Raji (cell line): ENCODE results near the gene MRPL53.
A peak's percentile ranks its signal among the peaks of the same experiment; 100 is the strongest.

Experiments
- POLR2A ChIP-seq: IDR thresholded peaks from 2 replicates; pipeline ENCODE4 v1.6.1; 2011; ENCODE audit warnings: low read depth, low read length, control low read depth; ENCODE audit not compliant: insufficient read depth

The MRPL53 gene

GRCh38 chr2:74447230-74447999 lies 25.1 kb downstream of the MRPL53 start:
- TF ChIP-seq POLR2A = no peak

- no peak for TF ChIP-seq POLR2A
These were observed 27.8 kb downstream of the MRPL53 start for GRCh38 chr2:74444498-74445318.

- TF ChIP-seq POLR2A = no peak
These were observed 30.6 kb downstream of the MRPL53 start, which contains the start of gene RTKN for GRCh38 chr2:74441690-74442482. TSS of gene RTKN (minus strand) at chr2:74441937. CDS start at chr2:74441816, 121 bp downstream.

GRCh38 chr2:74441170-74441689 lies 31.2 kb downstream of the MRPL53 start:
- TF ChIP-seq POLR2A = no peak

GRCh38 chr2:74440378-74441169 lies 31.9 kb downstream of the MRPL53 start:
- peak; percentile 40; the same call in 1 of the 2 replicates for TF ChIP-seq POLR2A

GRCh38 chr2:74439803-74440377 lies 32.6 kb downstream of the MRPL53 start:
- no peak for TF ChIP-seq POLR2A

GRCh38 chr2:74439373-74439772 lies 33.1 kb downstream of the MRPL53 start:
- TF ChIP-seq POLR2A = no peak

GRCh38 chr2:74438248-74438647 lies 34.2 kb downstream of the MRPL53 start:
- TF ChIP-seq POLR2A = no peak

GRCh38 chr2:74436848-74437695 lies 35.4 kb downstream of the MRPL53 start:
- no peak for TF ChIP-seq POLR2A

GRCh38 chr2:74436111-74436805 lies 36.2 kb downstream of the MRPL53 start:
- no peak for TF ChIP-seq POLR2A

GRCh38 chr2:74430502-74430901 lies 42.0 kb downstream of the MRPL53 start:
- TF ChIP-seq POLR2A = no peak
